ENCODE data around the gene ATP8A1.
"Not testable (repeated sequence)": the region's sequence is repeated elsewhere in the genome, so short reads cannot be mapped to it uniquely, and the experiment has no call there.

Gene ATP8A1

DNA sequence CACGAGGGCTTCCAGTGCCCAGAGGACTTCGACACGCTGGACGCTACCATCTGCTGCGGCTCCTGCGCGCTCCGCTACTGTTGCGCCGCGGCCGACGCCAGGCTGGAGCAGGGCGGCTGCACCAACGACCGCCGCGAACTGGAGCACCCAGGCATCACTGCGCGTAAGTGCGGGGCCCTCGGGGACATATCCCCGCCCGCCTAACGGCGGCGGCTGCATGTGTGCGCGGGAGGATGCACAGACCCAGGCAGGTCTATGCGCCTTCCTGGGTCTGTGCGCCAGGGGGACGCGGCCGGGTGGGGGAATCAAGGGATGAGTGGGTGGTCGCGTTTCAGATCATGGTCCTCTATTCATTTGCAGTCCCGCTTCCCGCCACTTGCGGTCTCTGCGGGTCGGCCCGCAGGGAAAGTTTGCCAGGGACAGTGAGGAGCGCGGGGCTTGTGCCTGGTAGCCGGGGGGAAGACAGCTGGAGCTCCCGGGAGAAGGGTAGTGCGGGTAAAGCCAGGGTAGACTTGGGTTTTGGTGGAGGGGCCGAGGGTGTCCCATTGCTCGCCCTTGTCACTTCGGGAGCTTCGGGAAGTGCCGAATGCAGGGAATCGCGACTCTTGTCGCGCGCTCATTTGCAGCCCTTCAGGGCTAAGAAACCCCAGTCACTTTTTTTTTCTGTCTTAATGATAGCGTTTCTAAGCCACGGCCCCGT lies 258.6 kb downstream of the ATP8A1 start:
- DNase-seq, result no peak

DNA sequence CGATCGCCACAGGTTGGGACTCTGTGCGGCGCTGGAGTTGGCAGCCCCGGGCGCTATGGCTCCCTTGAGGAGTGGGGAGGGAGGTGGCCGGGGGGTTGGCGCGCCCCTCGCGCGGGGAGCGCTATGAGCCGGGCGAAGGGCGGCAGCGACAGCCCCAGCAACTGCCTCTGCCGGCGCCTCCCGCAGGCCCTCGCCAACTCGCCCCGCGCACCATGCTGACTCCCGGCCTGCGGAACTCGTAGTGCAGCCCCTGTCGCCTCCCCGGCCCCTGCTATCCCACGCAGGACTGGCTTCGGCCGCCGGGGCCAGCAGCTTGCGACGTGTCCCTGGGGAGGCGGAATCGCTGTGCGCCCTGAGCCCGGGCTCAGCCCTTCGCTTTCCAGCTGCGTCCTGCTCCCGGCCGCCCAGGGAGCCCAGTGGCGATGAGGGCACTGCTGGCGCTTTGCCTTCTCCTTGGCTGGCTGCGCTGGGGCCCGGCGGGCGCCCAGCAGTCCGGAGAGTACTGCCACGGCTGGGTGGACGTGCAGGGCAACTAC lies 259.2 kb downstream of the ATP8A1 start:
- no peak for DNase-seq

DNA sequence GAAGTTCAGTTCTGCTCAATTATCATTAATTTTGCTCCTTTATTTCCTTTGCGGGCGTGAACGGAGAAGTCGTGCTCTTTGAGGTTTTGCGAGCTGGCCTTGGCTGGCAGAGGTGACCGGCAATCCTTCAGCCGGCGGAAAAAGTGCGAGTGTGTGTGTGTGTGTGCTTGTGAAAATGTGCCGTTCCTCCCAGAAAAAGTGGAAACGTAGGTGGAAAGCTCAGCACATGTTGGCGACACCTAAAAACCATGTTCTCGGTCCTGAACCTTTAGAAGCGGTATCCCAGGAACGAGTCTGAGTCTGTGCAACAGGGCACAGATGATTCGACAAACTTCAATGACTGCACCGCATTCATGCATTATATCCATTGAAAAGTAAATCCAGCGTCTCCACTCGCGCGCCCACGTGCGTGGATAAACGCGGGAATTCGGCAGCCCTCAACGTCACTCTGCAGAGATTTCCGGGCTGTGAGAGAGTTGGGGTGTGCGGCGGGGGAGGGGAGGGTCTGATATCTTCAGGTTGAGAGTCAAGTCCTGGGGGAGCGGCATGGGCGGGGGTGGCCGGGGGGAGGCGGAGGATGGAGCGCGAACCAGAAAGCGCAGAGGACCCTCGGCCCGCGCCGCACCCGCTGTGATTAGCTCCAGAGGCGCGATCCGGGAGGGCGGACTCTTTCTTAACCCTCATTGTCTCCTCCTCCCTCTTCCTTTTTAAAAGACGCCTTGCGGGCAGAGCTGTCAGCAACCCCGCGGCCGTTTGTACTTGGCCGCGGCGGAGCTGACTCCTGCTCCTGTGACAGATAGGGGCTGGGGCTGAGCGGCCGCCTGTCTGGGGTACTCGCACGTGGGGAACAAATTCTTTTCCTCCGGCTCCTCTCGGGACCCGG lies 259.9 kb downstream of the ATP8A1 start, which contains the start of gene SHISA3:
SHISA3 (plus strand) TSS at position 737 of the 883 bp plus-strand sequence. CDS start 569 bp downstream, outside the sequence.
- peak; percentile 3 for DNase-seq

DNA sequence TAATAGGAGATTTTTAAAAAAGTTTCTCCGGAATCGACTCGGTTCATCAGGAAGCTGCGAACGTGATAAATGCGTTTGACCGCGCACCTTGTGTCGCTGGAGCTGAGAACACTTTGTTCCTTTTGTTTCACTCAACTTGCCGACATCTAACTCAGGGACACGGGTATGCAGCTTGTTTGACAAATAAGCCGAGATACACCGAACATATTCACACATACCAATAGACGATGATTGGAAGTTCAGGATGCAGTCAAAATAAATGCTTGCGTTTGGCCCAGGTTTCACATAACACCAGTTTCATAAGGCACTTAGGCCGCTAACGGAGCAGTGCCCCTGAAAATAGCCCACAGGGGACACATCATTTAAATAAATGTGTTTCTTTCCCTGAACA lies 260.5 kb downstream of the ATP8A1 start:
- no peak for DNase-seq

DNA sequence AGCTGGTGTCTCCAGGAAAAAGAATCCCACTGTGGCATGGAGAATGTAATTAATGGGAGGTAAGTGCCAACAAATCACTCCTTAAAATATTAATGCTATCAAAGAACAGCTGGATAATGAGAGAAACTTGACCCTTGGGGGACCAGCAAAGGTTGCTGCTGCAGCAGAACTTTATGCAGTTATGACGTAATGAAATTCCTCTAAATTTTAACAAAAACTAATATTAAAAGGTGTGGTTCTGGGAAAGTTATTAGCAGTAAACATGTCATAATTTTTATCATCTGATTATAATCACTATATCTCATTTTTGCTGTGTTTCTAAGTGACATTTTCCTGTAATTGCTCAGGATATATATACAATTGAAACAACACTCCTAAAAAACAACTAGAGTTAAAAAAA lies 261.3 kb downstream of the ATP8A1 start:
- no peak for DNase-seq

DNA sequence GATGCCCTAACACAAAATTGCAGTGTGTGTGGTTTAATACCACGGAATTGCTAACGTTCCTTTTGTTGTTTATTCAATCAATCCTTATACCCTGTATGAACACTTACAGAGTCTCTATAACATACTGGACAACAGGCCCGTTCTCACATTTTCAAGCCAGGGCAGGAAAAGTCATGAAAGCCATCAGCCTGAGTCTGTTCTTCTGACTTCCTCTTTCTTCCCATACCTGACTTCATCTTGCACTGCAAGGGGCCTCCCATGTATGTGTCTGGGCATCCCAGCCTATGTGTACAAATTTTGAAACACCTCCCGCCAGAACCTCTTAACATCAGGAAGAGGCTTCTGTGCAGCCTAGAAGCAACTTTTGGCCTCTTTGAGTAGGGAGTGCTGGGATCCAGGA lies 264.5 kb downstream of the ATP8A1 start:
- no peak for DNase-seq

DNA sequence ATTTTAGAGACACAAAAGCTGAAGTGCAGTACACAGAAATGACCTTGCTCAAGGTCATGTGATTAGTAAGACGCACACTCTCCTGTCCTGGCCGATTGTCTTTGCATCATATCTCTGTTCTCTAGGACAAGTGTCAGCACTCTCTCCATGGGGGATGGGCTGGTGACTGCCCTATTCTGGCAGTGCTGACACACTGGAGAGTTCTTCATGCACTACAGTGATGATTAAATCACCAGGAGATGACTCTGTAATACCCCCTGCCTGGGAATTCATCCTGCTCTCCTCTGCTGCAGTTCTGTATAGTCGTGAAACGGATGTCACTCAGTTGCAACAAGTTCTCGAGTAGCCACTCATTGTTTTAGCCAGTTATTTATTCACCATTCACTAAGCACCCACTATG lies 264.9 kb downstream of the ATP8A1 start:
- DNase-seq, result no peak

DNA sequence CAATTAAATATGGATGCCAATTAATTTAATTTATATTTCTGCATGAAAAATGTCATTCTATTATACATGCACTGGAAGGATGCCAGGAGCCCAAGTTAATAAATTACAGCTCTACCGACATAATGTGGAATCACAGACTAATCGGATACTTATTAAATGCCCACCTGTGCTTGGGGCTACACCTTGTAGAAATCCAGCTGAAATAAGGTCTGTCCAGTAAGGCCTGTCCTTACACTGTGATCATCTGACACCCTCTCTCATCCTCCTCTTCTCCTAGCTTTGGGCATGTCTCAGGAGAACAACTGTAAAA lies 265.6 kb downstream of the ATP8A1 start:
- DNase-seq, result no peak

DNA sequence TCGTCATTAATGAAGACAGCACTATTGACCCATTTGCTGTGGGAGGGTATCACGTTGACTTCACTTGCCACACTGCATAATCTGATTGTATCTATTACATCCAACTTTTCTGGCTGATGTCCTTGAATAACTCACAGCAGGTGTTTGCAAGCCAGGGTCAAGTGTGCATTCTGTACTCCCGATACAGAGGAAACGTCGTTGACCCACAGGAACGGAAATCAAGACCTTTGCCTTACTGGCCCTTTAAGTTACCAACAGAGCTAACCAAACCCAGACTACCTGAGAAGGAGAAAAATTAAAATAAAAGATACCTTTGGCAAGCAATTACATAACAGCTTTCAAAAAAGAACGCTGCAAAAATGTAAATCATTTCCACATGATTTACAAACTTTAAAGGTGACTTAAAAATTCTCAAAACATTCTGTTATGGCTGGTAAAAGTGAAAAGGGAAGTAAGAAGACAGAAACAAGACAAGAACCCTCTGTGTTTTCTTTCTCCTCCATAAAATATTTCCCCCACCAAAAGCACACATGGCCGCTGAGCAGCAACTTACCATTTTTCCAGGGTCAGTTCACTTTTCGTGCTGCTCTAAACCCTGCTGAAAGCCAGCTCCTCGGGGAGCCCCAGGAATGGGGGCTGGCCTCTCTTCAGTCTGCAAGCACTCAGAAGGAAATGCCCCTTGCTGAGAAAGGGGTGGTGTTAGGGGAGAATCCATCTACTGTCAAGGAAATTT lies 266.1 kb downstream of the ATP8A1 start:
- no peak for DNase-seq

DNA sequence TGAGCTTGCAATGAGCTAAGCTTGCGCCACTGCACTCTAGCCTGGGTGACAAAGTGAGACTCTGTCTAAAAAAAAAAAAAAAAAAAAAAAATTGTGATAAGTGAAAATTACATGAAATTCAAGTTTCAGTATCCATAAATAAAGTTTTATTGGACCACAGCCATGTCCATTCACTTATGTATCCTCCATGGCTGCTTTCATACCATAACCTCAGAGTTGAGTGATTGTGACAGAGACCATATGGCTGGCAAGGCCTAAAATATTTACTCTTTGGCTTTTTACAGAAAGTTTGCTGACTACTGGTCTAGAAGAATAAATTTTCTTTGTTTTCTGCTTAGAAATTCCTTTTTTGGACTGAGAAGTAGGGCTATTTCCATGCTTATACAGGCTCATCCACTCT lies 271.4 kb downstream of the ATP8A1 start:
- no peak for DNase-seq

DNA sequence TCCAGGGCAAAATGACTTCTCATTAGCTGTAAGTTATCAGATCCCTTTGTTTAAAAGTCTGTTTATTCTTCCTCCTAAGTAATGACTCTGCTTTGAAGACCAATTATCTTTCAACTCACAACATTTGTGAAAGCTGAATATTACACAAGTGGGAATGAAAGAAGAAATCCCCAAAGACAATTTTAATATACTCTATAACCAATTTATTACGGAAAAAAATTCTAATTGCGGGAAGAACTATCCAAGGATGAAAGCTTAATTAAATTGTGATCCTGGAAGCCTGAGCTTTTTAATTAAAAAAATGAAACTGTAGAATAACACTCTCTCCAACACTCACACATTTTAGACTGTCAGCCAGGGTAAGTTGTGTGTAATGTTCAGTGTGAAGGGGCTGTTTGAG lies 275.2 kb downstream of the ATP8A1 start:
- no peak for DNase-seq

DNA sequence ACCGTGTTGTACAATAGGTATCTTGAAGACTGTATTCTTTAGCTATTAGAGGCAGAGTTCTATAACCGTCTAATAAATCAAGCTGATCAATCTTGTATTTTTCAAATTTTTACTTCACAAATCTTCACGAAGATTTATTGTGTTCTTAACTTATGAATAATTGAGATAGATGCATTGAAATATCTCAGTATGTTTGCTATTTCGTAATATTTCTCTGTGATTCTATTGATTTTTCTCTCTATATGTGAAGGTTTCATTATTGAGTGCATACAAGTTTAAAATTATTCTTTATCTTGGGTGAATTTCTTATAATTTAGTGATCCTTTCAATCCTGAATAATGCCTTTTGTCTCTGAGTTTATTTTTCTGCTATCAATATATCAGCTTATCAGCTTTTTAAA lies 279.4 kb downstream of the ATP8A1 start:
- DNase-seq, result no peak

DNA sequence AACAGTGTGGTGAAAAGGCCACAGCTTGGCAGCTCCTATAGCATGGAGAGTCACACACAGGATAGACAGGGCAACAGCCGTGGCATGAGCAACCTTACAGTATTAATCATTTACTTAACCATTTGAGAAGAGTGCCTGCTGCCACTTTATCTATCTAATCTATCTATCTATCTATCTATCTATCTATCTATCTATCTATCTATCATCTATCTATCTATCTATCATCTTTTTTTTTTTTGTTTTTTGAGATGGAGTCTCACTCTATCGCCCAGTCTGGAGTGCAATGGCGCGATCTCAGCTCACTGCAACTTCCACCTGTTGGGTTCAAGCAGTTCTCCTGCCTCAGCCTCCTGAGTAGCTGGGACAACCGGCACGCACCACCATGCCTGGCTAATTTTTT lies 284.6 kb downstream of the ATP8A1 start:
- DNase-seq, result not testable (repeated sequence)

DNA sequence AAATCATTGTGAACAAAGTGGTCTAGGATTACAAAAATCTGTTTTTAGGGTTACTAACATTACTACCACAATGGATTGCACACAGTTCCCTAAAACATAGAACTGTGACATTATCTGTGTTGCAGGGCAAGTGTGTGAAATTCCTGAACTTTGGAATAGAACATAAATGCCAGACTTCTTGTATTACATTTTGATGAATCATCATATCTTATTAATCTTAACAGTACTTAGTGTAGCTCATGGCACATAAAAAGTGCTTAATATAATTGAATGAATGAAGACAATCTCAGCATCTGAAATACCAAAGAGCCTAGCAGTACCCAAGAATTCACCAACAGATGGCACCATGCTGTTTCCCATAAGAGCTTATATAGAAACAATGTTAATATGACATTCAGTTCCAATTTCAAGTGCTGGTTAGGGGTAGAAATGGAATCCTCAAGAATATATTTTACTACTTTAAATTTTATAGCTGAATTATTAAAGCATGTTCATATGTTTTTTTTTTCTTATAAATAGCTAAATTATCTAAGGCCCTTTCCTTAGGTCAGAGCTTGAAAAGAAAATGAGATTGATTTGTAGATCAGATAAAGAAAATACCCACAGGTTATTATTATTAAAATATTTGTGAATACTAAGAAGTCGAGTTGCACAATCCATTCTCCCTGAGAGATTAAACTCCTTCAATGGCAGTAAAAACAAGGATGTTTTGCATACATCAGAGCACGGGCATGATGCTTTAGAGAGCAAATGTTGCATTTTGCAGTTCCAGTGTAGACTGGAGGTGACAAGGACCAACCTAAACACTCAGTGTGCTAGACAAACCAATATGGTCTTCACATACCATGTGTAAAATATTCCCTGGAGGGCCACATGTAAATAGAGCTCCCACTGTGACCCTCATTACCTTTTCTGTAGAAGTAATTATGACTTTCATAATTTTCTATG lies 285.3 kb downstream of the ATP8A1 start:
- DNase-seq, result no peak

DNA sequence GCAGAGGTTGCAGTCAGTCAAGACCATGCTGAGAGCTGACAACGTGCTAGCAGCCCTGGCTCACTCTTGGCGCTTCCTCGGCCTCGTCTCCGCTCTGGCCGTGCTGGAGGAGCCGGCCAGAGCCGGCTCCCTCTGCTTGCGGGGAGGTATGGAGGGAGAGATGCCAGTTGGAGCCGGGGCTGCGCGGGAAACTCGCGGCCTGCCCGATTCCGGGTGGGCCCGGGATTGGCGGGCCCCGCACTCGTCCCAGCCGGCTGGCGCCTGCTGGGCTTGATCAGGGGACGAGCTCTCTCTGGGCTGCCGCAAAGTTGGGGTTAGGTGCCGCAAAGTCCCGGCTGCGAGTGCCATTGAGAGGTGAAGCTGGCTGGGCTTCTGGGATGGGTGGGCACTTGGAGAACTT lies 287.4 kb downstream of the ATP8A1 start:
- DNase-seq, result no peak

DNA sequence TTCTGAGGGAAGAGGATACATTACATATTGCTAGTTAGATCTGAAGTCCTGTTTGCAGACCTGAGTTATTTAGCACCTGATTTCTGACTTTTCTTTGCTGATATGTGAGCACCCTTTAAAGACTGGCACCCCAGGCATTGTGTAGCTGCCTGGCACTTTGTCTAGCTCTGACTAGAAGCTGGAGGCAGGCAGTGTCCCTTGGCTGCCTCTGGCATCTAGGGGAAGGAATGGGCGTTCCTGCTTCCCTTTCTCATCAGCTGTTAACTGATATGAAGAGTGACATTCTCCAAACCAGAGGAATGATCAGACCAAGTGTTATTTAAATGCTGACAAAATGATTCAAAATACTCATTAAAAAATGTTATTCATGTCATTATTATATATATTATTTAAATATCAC lies 289.9 kb downstream of the ATP8A1 start:
- DNase-seq, result no peak

DNA sequence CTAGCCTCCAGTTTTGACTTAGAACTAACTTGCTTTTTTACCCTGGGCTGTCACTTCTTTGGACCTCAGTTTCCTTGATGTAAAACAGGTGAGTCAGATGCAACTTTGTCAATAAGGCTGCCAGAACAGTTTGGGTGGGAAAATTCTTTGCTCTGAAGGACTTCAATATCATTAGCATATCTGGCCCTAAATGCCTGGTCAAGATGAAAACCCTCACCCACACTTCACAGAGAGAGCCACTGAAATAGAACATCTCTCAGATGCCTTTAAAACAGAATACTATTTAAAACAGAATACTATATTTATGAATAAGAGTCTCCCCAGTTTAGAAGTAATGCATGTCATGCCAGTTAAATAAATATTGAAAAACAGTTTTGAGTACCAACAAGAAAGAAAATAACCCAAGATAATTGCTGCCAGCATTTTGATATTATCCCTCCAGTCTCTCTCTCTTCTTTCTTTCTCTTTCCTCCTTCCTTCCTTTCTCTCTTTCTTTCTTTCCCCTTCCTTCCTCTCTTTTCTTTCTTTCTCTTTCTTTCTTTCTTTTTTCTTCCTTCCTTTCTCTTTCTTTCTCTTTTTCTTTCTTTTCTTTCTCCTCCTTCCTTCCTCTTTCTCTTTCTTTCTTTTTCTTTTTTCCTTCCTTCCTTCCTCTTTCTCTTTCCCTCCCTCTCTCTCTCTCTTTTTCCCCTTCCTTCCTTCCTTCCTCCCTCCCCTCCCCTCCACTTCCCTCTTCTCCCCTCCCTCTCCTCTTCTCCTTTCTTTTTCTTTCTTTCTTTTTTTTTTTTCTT lies 292.4 kb downstream of the ATP8A1 start:
- no peak for DNase-seq

DNA sequence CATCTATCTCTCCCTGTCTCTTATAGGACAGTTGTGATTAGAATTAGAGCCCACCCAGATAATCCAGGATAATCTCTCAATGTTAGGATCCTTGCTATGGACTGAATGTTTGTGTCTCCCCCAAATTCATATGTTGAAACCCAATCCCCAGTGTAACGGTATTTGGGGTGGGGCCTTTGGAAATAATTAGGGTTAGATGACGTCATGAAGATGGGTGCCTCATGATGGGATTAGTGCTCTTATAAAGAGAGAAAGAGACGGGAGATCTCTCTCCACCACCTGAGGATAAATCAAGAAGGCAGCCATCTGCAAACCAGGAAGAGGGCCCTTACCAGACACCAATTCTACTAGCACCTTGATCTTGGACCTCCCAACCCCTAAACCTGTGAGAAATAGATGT lies 293.3 kb downstream of the ATP8A1 start:
- DNase-seq, result no peak

DNA sequence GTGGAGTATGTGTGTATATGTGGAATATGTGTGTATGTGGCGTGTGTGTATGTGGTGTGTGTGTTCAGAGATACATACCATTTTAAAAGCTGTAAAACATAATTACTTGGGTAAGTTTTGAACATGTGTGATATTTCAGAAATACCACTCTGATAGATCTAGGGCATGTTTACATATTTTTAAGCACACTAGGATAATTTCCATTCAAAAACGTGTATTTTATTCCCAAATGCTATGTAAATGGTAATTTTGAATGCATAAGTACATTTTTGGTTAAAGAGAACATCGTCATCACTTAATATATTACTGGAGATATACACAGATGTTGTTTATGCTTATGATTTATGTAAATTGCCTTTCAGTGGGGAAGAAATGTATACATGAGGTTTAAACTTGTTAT lies 294.3 kb downstream of the ATP8A1 start:
- no peak for DNase-seq

DNA sequence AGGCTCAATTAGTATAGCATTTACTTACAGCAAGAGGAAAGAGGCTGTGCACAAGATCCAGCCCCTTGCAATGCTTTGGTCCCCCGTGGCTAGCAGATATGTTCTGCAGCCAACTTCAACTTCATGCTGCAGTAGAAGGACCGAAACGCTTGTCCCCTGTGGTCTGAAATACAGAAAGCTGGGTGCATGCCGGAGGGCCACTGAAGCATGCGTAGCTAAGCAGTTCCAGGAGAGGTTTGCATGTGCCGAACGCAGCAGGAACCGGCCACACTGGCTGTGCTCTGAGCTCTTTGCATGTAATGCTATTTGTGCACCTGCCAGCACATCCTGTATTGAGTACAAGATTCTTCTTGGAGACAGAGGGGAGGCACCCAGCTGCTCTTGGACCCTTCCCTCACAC lies 295.4 kb downstream of the ATP8A1 start:
- no peak for DNase-seq

DNA sequence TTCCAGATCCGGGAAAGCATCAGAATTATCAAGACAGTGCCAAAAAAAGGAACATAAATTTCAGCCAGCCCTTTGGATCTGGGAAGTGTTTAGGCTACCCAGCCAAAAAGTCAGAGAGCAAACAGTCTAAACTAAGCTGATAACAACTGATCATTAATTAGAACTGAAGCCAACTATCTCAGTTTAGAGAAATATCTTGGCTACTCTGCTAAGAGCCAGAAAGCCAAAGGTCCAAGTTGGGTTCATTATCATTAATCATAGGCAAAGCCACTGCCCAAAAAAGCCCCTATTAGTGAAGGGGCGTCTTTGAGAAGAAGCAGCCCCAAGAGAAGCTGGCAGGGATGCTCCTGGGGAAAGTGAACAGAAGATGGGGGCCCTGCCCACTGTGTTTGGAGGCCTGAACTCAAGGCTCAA lies 296.6 kb downstream of the ATP8A1 start:
- no peak for DNase-seq

All from CD4-positive, alpha-beta T cell treated with Interleukin-6 for 4 hours (primary cell).